ENCODE results near the gene ENTHD1. TPM values are rescaled to one million over a fixed set of nuclear protein-coding genes. Genes with fewer than 3 reads are reported as not detected.
"Not testable (repeated sequence)": the region's sequence is repeated elsewhere in the genome, so short reads cannot be mapped to it uniquely, and the experiment has no call there.

Gene ENTHD1
- total and polyA plus RNA-seq, 2 donors (not counting 3 experiments of a cell fraction or from before 2014, with no cell fraction given): not detected

DNA sequence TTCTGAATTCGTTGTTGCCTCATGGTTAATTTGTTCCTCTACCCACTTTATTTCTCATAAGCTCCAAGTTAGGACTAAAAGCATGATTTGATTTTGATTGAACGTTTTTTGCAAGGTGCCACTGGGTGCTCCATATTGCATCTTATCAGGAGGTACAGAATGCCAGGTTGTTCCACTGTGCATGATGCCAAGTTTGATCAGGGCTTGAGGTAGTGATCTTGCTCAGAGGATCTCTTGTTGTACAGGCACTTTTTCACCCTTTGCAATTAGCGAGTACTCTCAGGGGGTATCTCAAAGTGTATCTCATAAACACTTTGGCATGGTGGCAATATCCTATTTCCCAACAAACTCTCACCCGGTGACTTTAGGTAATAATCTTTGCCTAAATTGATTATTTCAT lies 11.3 kb upstream of the ENTHD1 start:
- Histone ChIP-seq H3K27me3 (ENCODE audit: control insufficient read depth in 2 of 2, insufficient read depth in 2 of 2, low read length in 2 of 2) (peaks cover 12 to 22% of the 10 kb centered on the region in 2 experiments), H2AFZ (ENCODE audit: low read depth, low read length) (no peak overlapping the region), H3K4me1 (ENCODE audit: control insufficient read depth, extremely low read depth, insufficient read depth, low read length) (no peaks in the 10 kb centered on the region), H3K79me2 (ENCODE audit: control insufficient read depth, insufficient read depth, low read length) (no peaks in the 10 kb centered on the region), H3K9ac (replicated peaks; ENCODE audit: extremely low read depth, insufficient read depth, low read length) (no peak overlapping the region), H3K9me1 (replicated peaks; ENCODE audit: control insufficient read depth, extremely low read depth, insufficient read depth, low read length) (no peaks in the 10 kb centered on the region), H3K9me3 (replicated peaks; ENCODE audit: control insufficient read depth, insufficient read depth, low read length) (no peaks in the 10 kb centered on the region), H3K36me3 (ENCODE audit: control insufficient read depth in 2 of 2, extremely low read depth in 1 of 2, insufficient read depth in 2 of 2, low read length in 2 of 2) (no peaks in the 10 kb centered on the region), H3K4me3 (replicated peaks in 1 of 3; ENCODE audit: insufficient read depth in 1 of 3, low read depth in 1 of 3, low read length in 3 of 3) (no peak overlapping the region), H4K20me1 (replicated peaks; ENCODE audit: control insufficient read depth, extremely low read depth, insufficient read depth, low read length) (no peaks in the 10 kb centered on the region), H3K27ac (ENCODE audit: insufficient read depth, low read depth, low read length) (no peak overlapping the region), H3K4me2 (ENCODE audit: insufficient read depth, low read length) (no peak overlapping the region)
- no peak for DNase-seq (ENCODE audit: low read depth, low spot score)
- no peak for TF ChIP-seq EZH2 (IDR thresholded peaks at IDR 0.05; ENCODE audit: borderline replicate concordance, low read depth, low read length, severe bottlenecking)
- no peak for TF ChIP-seq JUN (IDR thresholded peaks at IDR 0.05; ENCODE audit: borderline replicate concordance, insufficient read depth, insufficient read length, low read depth)
- TF ChIP-seq POLR2A (IDR thresholded peaks at IDR 0.05; ENCODE audit: low read depth, low read length): no peak
- TF ChIP-seq MYC (IDR thresholded peaks at IDR 0.05; ENCODE audit: low read depth, low read length): no peak
- no peak for TF ChIP-seq GATA2 (IDR thresholded peaks at IDR 0.05; ENCODE audit: insufficient read depth, insufficient read length, low read depth, low read length)
- TF ChIP-seq, protein P1, sequence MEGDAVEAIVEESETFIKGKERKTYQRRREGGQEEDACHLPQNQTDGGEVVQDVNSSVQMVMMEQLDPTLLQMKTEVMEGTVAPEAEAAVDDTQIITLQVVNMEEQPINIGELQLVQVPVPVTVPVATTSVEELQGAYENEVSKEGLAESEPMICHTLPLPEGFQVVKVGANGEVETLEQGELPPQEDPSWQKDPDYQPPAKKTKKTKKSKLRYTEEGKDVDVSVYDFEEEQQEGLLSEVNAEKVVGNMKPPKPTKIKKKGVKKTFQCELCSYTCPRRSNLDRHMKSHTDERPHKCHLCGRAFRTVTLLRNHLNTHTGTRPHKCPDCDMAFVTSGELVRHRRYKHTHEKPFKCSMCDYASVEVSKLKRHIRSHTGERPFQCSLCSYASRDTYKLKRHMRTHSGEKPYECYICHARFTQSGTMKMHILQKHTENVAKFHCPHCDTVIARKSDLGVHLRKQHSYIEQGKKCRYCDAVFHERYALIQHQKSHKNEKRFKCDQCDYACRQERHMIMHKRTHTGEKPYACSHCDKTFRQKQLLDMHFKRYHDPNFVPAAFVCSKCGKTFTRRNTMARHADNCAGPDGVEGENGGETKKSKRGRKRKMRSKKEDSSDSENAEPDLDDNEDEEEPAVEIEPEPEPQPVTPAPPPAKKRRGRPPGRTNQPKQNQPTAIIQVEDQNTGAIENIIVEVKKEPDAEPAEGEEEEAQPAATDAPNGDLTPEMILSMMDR (IDR thresholded peaks at IDR 0.05; ENCODE audit: extremely low read depth in 1 of 2, insufficient read depth in 1 of 2, low read depth in 1 of 2, low read length in 2 of 2): no peak
- TF ChIP-seq FOS (IDR thresholded peaks at IDR 0.05; ENCODE audit: borderline replicate concordance, insufficient read depth, low read length): no peak
- TF ChIP-seq, protein P2, sequence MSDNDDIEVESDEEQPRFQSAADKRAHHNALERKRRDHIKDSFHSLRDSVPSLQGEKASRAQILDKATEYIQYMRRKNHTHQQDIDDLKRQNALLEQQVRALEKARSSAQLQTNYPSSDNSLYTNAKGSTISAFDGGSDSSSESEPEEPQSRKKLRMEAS (IDR thresholded peaks at IDR 0.05; ENCODE audit: insufficient read depth, insufficient read length): no peak
- TF ChIP-seq POLR2AphosphoS5 (IDR thresholded peaks at IDR 0.05; ENCODE audit: insufficient read depth, low read depth, low read length): no peak
- ChIA-PET POLR2A (no interaction called here), CTCF (interaction anchor here (1.4 kb wide), 1 partner anchor 46 kb away, joined by 3 read pairs; no protein-coding TSS in a partner anchor)
- no TSS peak for BruUV-seq (replicated peaks)
- no peak for FAIRE-seq
- dilution Hi-C loops (cut with MboI; ENCODE audit: extremely low pct_ligation_motif_present, low sequenced_read_pairs) (no loop called here), intact Hi-C loops (cut with micrococcal nuclease) (no loop called here)

DNA sequence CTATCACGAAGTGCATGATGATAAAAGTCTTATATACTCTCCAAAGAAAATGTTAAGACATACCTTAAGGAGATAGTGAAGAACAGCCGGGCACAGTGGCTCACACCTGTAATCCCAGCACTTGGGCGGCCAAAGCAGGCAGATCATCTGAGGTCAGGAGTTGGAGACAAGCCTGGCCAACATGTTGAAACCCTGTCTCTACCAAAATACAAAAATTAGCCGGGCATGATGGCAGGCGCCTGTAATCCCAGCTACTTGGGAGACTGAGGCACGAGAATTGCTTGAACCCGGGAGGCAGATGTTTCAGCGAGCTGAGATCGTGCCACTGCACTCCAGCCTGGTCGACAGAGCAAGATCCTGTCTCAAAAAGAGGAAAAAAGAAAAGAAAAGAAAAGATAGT lies 10.5 kb upstream of the ENTHD1 start:
- H3K4me3 ChIP-seq (replicated peaks in 1 of 3; ENCODE audit: insufficient read depth in 1 of 3, low read depth in 1 of 3, low read length in 3 of 3); POLR2A ChIA-PET; BruUV-seq (replicated peaks); H4K20me1 ChIP-seq (replicated peaks; ENCODE audit: control insufficient read depth, extremely low read depth, insufficient read depth, low read length); H3K4me2 ChIP-seq (ENCODE audit: insufficient read depth, low read length); H3K79me2 ChIP-seq (ENCODE audit: control insufficient read depth, insufficient read depth, low read length); CTCF ChIA-PET; H3K9me3 ChIP-seq (replicated peaks; ENCODE audit: control insufficient read depth, insufficient read depth, low read length); dilution Hi-C loops (cut with MboI; ENCODE audit: extremely low pct_ligation_motif_present, low sequenced_read_pairs); intact Hi-C loops (cut with micrococcal nuclease); H3K36me3 ChIP-seq (ENCODE audit: control insufficient read depth in 2 of 2, extremely low read depth in 1 of 2, insufficient read depth in 2 of 2, low read length in 2 of 2); H3K4me1 ChIP-seq (ENCODE audit: control insufficient read depth, extremely low read depth, insufficient read depth, low read length); H2AFZ ChIP-seq (ENCODE audit: low read depth, low read length); H3K9ac ChIP-seq (replicated peaks; ENCODE audit: extremely low read depth, insufficient read depth, low read length); FAIRE-seq; DNase-seq (ENCODE audit: low read depth, low spot score); H3K27ac ChIP-seq (ENCODE audit: insufficient read depth, low read depth, low read length); H3K9me1 ChIP-seq (replicated peaks; ENCODE audit: control insufficient read depth, extremely low read depth, insufficient read depth, low read length): not testable (repeated sequence)
- H3K27me3 ChIP-seq (ENCODE audit: control insufficient read depth in 2 of 2, insufficient read depth in 2 of 2, low read length in 2 of 2): peaks cover 10 to 20% of the 10 kb centered on the region in 2 experiments
